Keratinocyte (primary cell): ENCODE measurements around the gene SQSTM1. TPM values are rescaled to one million over a fixed set of nuclear protein-coding genes. Genes with fewer than 3 reads are reported as not detected.

Experiments
- DNase-seq: peaks from one replicate; pipeline ENCODE4 v3.0.0-alpha.2; 2011; ENCODE audit warnings: low read depth, missing footprints, low spot score
- FAIRE-seq: peaks from 2 replicates; lab custom pipeline; 2011; peaks lifted over from hg19 to GRCh38; lab: Jason Lieb, UNC
- H2AFZ ChIP-seq: 2 replicates; pipeline ENCODE4 v1.6.0; 2012; ENCODE audit warnings: low read length, control low read depth, inconsistent platforms; ENCODE audit not compliant: control insufficient read depth
- H3K27ac ChIP-seq: 2 replicates; pipeline ENCODE4 v1.5.1; 2011; ENCODE audit warnings: low read length; ENCODE audit not compliant: control insufficient read depth, insufficient read depth
- H3K27me3 ChIP-seq: 3 replicates; pipeline ENCODE4 v1.6.0; 2011; ENCODE audit warnings: low read length; ENCODE audit not compliant: control insufficient read depth, insufficient read depth; ENCODE audit errors: extremely low read depth
- H3K36me3 ChIP-seq, 2 experiments: 2 replicates in 1 of 2; 3 replicates in 1 of 2; pipeline ENCODE4 v1.5.1; 2011; ENCODE audit warnings: low read length in 2 of 2, mild to moderate bottlenecking in 1 of 2; ENCODE audit not compliant: control insufficient read depth in 2 of 2, insufficient read depth in 2 of 2; ENCODE audit errors: extremely low read depth in 1 of 2
- H3K4me1 ChIP-seq: 3 replicates; pipeline ENCODE4 v1.5.1; 2011; ENCODE audit warnings: low read length; ENCODE audit not compliant: control insufficient read depth, insufficient read depth; ENCODE audit errors: extremely low read depth
- H3K4me2 ChIP-seq: 3 replicates; pipeline ENCODE4 v1.6.0; 2011; ENCODE audit warnings: low read depth, low read length; ENCODE audit not compliant: control insufficient read depth, insufficient read depth; ENCODE audit errors: extremely low read depth
- H3K4me3 ChIP-seq, 3 experiments: fragments of 200-600 bp in 1 of 3; sonication (generic) in 1 of 3; 2 replicates in 2 of 3; 3 replicates in 1 of 3; pipeline ENCODE4 v1.5.1; 2011 to 2016; ENCODE audit warnings: low read length in 3 of 3, mild to moderate bottlenecking in 3 of 3, control low read depth in 2 of 3, inconsistent platforms in 1 of 3, low read depth in 1 of 3, mixed read lengths in 1 of 3, mixed run types in 1 of 3, moderate library complexity in 1 of 3; ENCODE audit not compliant: control insufficient read depth in 2 of 3, insufficient read depth in 2 of 3; ENCODE audit errors: extremely low read depth in 1 of 3
- H3K79me2 ChIP-seq: 2 replicates; pipeline ENCODE4 v1.6.0; 2012; ENCODE audit warnings: low read length; ENCODE audit not compliant: control insufficient read depth, insufficient read depth
- H3K9ac ChIP-seq: 3 replicates; pipeline ENCODE4 v1.6.0; 2011; ENCODE audit warnings: low read length; ENCODE audit not compliant: control insufficient read depth, insufficient read depth; ENCODE audit errors: extremely low read depth
- H3K9me1 ChIP-seq: 3 replicates; pipeline ENCODE4 v1.6.0; 2011; ENCODE audit warnings: low read length; ENCODE audit not compliant: control insufficient read depth, insufficient read depth; ENCODE audit errors: extremely low read depth
- H3K9me3 ChIP-seq: 2 replicates; pipeline ENCODE4 v1.5.1; 2012; ENCODE audit warnings: low read depth, low read length; ENCODE audit not compliant: control insufficient read depth
- H4K20me1 ChIP-seq: 3 replicates; pipeline ENCODE4 v1.6.0; 2011; ENCODE audit warnings: low read length; ENCODE audit not compliant: control insufficient read depth, insufficient read depth; ENCODE audit errors: extremely low read depth
- EZH2 ChIP-seq: IDR thresholded peaks from one replicate; pipeline ENCODE4 v1.6.1; 2012; ENCODE audit warnings: inconsistent platforms, mild to moderate bottlenecking, low read length, moderate library complexity
- dilution Hi-C: fragments of 300-500 bp; cut with MboI; formaldehyde crosslinking; loops from one replicate; pipeline ENCODE4 v1.7.0; 2020; ENCODE audit warnings: low sequenced_read_pairs; ENCODE audit not compliant: extremely low pct_ligation_motif_present
- polyA plus RNA-seq, 5 experiments: library from polyadenylated mRNA; depleted of rRNA in 3 of 5; stranded (reverse) in 3 of 5; stranded (forward) in 1 of 5; unstranded in 1 of 5; fragments of >200 nt; gene quantifications; 1 replicate in 1 of 5; 2 replicates in 3 of 5; 3 replicates in 1 of 5; pipeline versions ENCODE4 v1.2.1 to v1.2.3, GENCODE V29; 2011 to 2012; ENCODE audit warnings: missing spikeins in 2 of 5, low read depth in 1 of 5, low replicate concordance in 1 of 5
- TF ChIP-seq, protein P1 (sequence below), 3 experiments: IDR thresholded peaks in 1 of 3; conservative IDR thresholded peaks in 1 of 3; optimal IDR thresholded peaks in 1 of 3; 2 replicates in 2 of 3; 3 replicates in 1 of 3; pipeline versions ENCODE3 to v1.5.1; 2011; ENCODE audit warnings: low read length in 3 of 3, mild to moderate bottlenecking in 3 of 3, moderate library complexity in 2 of 3, control low read depth in 1 of 3, inconsistent platforms in 1 of 3; ENCODE audit not compliant: insufficient read depth in 2 of 3; ENCODE audit errors: extremely low read depth in 1 of 3

The SQSTM1 gene
- polyA plus RNA-seq, 1 donor (not counting 4 experiments of a cell fraction or from before 2014, with no cell fraction given) = 75.7 TPM

DNA sequence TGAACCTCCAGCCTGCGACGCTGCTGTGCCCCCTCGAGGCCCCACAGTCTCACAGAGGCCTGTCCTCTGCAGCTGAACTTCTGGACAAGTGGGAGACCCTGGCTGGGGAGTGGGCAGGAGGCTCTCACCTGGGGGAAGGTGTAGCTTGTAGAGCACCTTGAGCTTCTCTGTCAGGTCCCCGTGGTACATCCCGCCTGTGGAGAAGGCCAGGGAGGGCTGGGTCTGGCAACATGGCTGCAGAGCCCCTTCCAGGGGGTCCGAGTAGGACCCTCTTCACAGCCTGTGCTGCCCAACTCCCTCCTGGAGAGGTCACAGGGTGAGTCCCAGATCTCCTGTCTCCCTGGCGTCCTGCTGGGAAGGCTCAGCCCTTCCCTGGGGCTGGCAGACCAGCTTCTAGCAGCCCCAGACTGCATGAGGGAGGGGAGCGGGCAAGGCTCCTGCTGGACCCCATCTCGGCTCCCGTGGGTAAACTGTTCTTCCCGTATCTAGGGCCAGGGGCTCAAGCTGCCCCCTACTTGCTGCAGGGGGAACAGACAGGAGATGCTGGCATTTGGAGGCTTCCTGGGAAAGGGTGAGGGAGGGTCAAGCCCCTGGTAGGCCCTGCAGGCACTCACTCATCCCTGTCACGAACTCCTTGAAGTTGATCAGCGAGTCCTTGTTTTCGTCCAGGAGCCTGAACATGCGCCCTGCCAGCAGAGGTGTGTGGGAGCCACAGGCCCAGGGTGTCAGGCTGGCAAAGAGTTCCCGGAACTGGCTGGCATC is 49.1 kb downstream of the SQSTM1 start:
- TF ChIP-seq, protein P1, sequence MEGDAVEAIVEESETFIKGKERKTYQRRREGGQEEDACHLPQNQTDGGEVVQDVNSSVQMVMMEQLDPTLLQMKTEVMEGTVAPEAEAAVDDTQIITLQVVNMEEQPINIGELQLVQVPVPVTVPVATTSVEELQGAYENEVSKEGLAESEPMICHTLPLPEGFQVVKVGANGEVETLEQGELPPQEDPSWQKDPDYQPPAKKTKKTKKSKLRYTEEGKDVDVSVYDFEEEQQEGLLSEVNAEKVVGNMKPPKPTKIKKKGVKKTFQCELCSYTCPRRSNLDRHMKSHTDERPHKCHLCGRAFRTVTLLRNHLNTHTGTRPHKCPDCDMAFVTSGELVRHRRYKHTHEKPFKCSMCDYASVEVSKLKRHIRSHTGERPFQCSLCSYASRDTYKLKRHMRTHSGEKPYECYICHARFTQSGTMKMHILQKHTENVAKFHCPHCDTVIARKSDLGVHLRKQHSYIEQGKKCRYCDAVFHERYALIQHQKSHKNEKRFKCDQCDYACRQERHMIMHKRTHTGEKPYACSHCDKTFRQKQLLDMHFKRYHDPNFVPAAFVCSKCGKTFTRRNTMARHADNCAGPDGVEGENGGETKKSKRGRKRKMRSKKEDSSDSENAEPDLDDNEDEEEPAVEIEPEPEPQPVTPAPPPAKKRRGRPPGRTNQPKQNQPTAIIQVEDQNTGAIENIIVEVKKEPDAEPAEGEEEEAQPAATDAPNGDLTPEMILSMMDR (optimal IDR thresholded peaks at IDR 0.05 in 1 of 3, IDR thresholded peaks at IDR 0.05 in 1 of 3, conservative IDR thresholded peaks at IDR 0.05 in 1 of 3; ENCODE audit: extremely low read depth in 1 of 3, insufficient read depth in 2 of 3, low read length in 3 of 3) = no peak
- TF ChIP-seq EZH2 = no peak
- FAIRE-seq = no peak

DNA sequence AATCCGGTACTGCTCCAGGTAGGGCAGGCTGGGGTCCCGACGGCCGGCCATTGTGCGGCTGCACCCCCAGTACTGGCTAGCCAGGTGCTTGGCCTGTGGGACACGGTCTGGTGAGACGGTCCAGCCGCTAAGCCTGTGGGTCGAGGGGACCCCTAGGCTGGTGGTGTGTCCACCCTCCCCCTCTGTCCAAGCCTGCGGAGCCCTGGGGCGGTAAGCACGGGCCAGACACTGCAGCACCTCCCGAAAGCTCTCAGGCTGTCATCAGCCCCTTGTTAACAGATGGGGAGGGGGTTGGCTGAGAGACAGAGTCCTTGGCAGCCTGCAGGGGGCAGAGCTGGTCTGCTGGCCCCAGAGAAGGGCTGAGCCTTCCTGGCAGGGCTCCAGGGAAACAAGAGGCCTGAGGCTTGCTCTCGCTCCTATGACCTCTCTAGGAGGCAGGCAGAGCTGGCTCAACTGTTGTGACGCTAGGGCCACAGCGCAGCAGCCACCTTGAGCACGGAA is 49.7 kb downstream of the SQSTM1 start:
- H3K4me2 ChIP-seq = no peak overlapping the region
- dilution Hi-C loops = no loop called here
- H3K36me3 ChIP-seq = peaks cover 21 to 56% of the 10 kb centered on the region in 2 experiments
- no peaks in the 10 kb centered on the region for H3K79me2 ChIP-seq
- no peak overlapping the region for H3K9ac ChIP-seq
- no peaks in the 10 kb centered on the region for H3K27me3 ChIP-seq
- no peaks in the 10 kb centered on the region for H3K9me3 ChIP-seq
- H2AFZ ChIP-seq = no peak overlapping the region
- H3K9me1 ChIP-seq = no peaks in the 10 kb centered on the region
- DNase-seq (no peak), FAIRE-seq (no peak)
- H3K27ac ChIP-seq = no peak overlapping the region
- peaks cover 2% of the 10 kb centered on the region for H3K4me1 ChIP-seq
- H4K20me1 ChIP-seq = no peaks in the 10 kb centered on the region
- TF ChIP-seq EZH2 = no peak
- TF ChIP-seq, protein P1 (optimal IDR thresholded peaks at IDR 0.05 in 1 of 3, IDR thresholded peaks at IDR 0.05 in 1 of 3, conservative IDR thresholded peaks at IDR 0.05 in 1 of 3; ENCODE audit: extremely low read depth in 1 of 3, insufficient read depth in 2 of 3, low read length in 3 of 3) = peak in 2 of 3 experiments; percentile 13 to 31
- no peak overlapping the region for H3K4me3 ChIP-seq

More for the DNA sequence above, 49.1 kb downstream of the SQSTM1 start:
- Histone ChIP-seq H4K20me1 (no peaks in the 10 kb centered on the region), H3K27ac (no peak overlapping the region), H3K4me3 (no peak overlapping the region), H3K4me1 (peaks cover 2% of the 10 kb centered on the region), H3K9ac (no peak overlapping the region), H3K9me3 (no peaks in the 10 kb centered on the region), H3K79me2 (no peaks in the 10 kb centered on the region), H3K4me2 (no peak overlapping the region), H3K36me3 (peaks cover 16 to 60% of the 10 kb centered on the region in 2 experiments), H2AFZ (no peak overlapping the region), H3K9me1 (no peaks in the 10 kb centered on the region), H3K27me3 (no peaks in the 10 kb centered on the region)
- dilution Hi-C loops = no loop called here
- DNase-seq = no peak
